Type B pancreatic cell (in vitro differentiated cells): ENCODE data around the gene DDX39B. TPM values are rescaled to one million over a fixed set of nuclear protein-coding genes. Genes with fewer than 3 reads are reported as not detected.

Experiments
- DNase-seq: peaks from one replicate; pipeline ENCODE4 v3.0.0; 2021; ENCODE audit warnings: mixed read lengths; ENCODE audit not compliant: unreplicated experiment; ENCODE audit errors: extremely low spot score
- H3K27ac Mint-ChIP-seq: 2 replicates; pipeline ENCODE4 v1.8.0; 2021; ENCODE audit warnings: mild to moderate bottlenecking, mixed read lengths
- H3K27me3 Mint-ChIP-seq: 2 replicates; pipeline ENCODE4 v1.8.0; 2021; ENCODE audit warnings: mixed read lengths
- H3K36me3 Mint-ChIP-seq: 2 replicates; pipeline ENCODE4 v1.8.0; 2021; ENCODE audit warnings: mixed read lengths
- H3K4me1 Mint-ChIP-seq: one replicate; pipeline ENCODE4 v1.8.0; 2021; ENCODE audit warnings: mixed read lengths; ENCODE audit not compliant: unreplicated experiment
- H3K4me3 Mint-ChIP-seq: 2 replicates; pipeline ENCODE4 v1.8.0; 2021; ENCODE audit warnings: mild to moderate bottlenecking, mixed read lengths
- H3K9me3 Mint-ChIP-seq: 2 replicates; pipeline ENCODE4 v1.8.0; 2021; ENCODE audit warnings: mixed read lengths
- CTCF ChIP-seq: fragments of 200-600 bp; sonication (generic); conservative IDR thresholded peaks from 2 replicates; pipeline ENCODE4 v1.5.0; 2021; ENCODE audit warnings: antibody characterized with exemption, mild to moderate bottlenecking
- total RNA-seq: library from RNA; stranded (reverse); gene quantifications from 2 replicates; pipeline ENCODE4 v1.2.1, GENCODE V29; 2021; ENCODE audit warnings: low replicate concordance

DDX39B gene
- total RNA-seq, 1 donor from 2014 or later, result 636 TPM

- TF ChIP-seq CTCF, result no peak
- DNase-seq, result no peak
- Mint-ChIP-seq H3K9me3 (no peaks in the 10 kb centered on the region), H3K36me3 (no peaks in the 10 kb centered on the region), H3K27me3 (peaks cover 30% of the 10 kb centered on the region), H3K4me1 (peaks cover 5% of the 10 kb centered on the region), H3K4me3 (no peak overlapping the region), H3K27ac (no peak overlapping the region)
Observed at GRCh38 chr6:31567531-31568370, 25.9 kb upstream of the DDX39B start.

GRCh38 chr6:31560697-31561058 lies 18.9 kb upstream of the DDX39B start:
- Mint-ChIP-seq H3K27ac (no peak overlapping the region), H3K4me3 (no peak overlapping the region)

GRCh38 chr6:31559958-31560696 lies 18.3 kb upstream of the DDX39B start:
- H3K4me1 Mint-ChIP-seq, result no peaks in the 10 kb centered on the region
- no peak overlapping the region for H3K27ac Mint-ChIP-seq
- peaks cover 13% of the 10 kb centered on the region for H3K36me3 Mint-ChIP-seq
- H3K4me3 Mint-ChIP-seq, result no peak overlapping the region
- H3K9me3 Mint-ChIP-seq, result no peaks in the 10 kb centered on the region
- H3K27me3 Mint-ChIP-seq, result peaks cover 3% of the 10 kb centered on the region
- no peak for DNase-seq
- no peak for TF ChIP-seq CTCF

More at GRCh38 chr6:31560697-31561058, 18.9 kb upstream of the DDX39B start:
- peaks cover 3% of the 10 kb centered on the region for H3K27me3 Mint-ChIP-seq
- no peaks in the 10 kb centered on the region for H3K9me3 Mint-ChIP-seq
- no peaks in the 10 kb centered on the region for H3K4me1 Mint-ChIP-seq
- no peak for DNase-seq
- TF ChIP-seq CTCF, result no peak
- peaks cover 13% of the 10 kb centered on the region for H3K36me3 Mint-ChIP-seq

- no peak for TF ChIP-seq CTCF
- Mint-ChIP-seq H3K27me3 (peaks cover 3% of the 10 kb centered on the region), H3K9me3 (no peaks in the 10 kb centered on the region), H3K27ac (no peak overlapping the region), H3K36me3 (peaks cover 13% of the 10 kb centered on the region), H3K4me1 (no peaks in the 10 kb centered on the region), H3K4me3 (no peak overlapping the region)
- DNase-seq, result no peak
Observed at GRCh38 chr6:31559606-31559957, 17.8 kb upstream of the DDX39B start.

- peaks cover 2% of the 10 kb centered on the region for H3K27me3 Mint-ChIP-seq
- DNase-seq, result no peak
- TF ChIP-seq CTCF, result no peak
- H3K9me3 Mint-ChIP-seq, result no peaks in the 10 kb centered on the region
- H3K4me3 Mint-ChIP-seq, result no peak overlapping the region
- peaks cover 13% of the 10 kb centered on the region for H3K36me3 Mint-ChIP-seq
- no peak overlapping the region for H3K27ac Mint-ChIP-seq
- no peaks in the 10 kb centered on the region for H3K4me1 Mint-ChIP-seq
Observed at GRCh38 chr6:31558631-31559500, 17.1 kb upstream of the DDX39B start.
